KMS-11 (cell line): ENCODE data around the gene CNP.
A peak's percentile ranks its signal among the peaks of the same experiment; 100 is the strongest.

Experiments
- H2AFZ ChIP-seq: fragments of 200-600 bp; sonication (generic); 2 replicates; pipeline ENCODE4 v1.6.1; 2016; ENCODE audit warnings: antibody characterized with exemption, mixed run types, low read depth
- H3K27ac ChIP-seq: fragments of 200-600 bp; sonication (generic); 2 replicates; pipeline ENCODE4 v1.6.1; 2016; ENCODE audit warnings: mild to moderate bottlenecking, mixed run types
- H3K27me3 ChIP-seq: fragments of 200-600 bp; sonication (generic); 2 replicates; pipeline ENCODE4 v1.6.1; 2017; ENCODE audit warnings: mild to moderate bottlenecking, low read depth, mixed run types, moderate library complexity; ENCODE audit not compliant: insufficient read depth
- H3K36me3 ChIP-seq: fragments of 200-600 bp; sonication (generic); 2 replicates; pipeline ENCODE4 v1.6.1; 2017; ENCODE audit warnings: mild to moderate bottlenecking, mixed run types; ENCODE audit not compliant: insufficient read depth
- H3K4me1 ChIP-seq: fragments of 200-600 bp; sonication (generic); 2 replicates; pipeline ENCODE4 v1.6.1; 2016; ENCODE audit warnings: mild to moderate bottlenecking, low read depth, mixed run types; ENCODE audit not compliant: poor library complexity, severe bottlenecking
- H3K4me2 ChIP-seq: fragments of 200-600 bp; sonication (generic); 2 replicates; pipeline ENCODE4 v1.7.0; 2016; ENCODE audit warnings: mild to moderate bottlenecking, mixed run types
- H3K4me3 ChIP-seq: fragments of 200-600 bp; sonication (generic); IDR thresholded peaks from 2 replicates; pipeline ENCODE4 v1.6.1; 2017; ENCODE audit warnings: low read depth, low read length, mixed read lengths; ENCODE audit not compliant: insufficient read depth
- H3K79me2 ChIP-seq: fragments of 200-600 bp; sonication (generic); 2 replicates; pipeline ENCODE4 v1.6.1; 2016; ENCODE audit warnings: low read depth, mixed run types; ENCODE audit not compliant: insufficient read depth
- H3K9ac ChIP-seq: fragments of 200-600 bp; sonication (generic); 2 replicates; pipeline ENCODE4 v1.6.1; 2016; ENCODE audit warnings: mild to moderate bottlenecking, mixed run types
- H4K20me1 ChIP-seq: fragments of 200-600 bp; sonication (generic); 2 replicates; pipeline ENCODE4 v1.6.1; 2016; ENCODE audit warnings: mild to moderate bottlenecking, mixed run types; ENCODE audit not compliant: insufficient read depth
- TF ChIP-seq, protein P1 (sequence below): fragments of 200-600 bp; sonication (generic); conservative IDR thresholded peaks from 2 replicates; pipeline ENCODE4 v1.6.1; 2017; ENCODE audit warnings: low read depth, mild to moderate bottlenecking, antibody characterized with exemption, low read length, moderate library complexity, mixed read lengths

Gene CNP

DNA sequence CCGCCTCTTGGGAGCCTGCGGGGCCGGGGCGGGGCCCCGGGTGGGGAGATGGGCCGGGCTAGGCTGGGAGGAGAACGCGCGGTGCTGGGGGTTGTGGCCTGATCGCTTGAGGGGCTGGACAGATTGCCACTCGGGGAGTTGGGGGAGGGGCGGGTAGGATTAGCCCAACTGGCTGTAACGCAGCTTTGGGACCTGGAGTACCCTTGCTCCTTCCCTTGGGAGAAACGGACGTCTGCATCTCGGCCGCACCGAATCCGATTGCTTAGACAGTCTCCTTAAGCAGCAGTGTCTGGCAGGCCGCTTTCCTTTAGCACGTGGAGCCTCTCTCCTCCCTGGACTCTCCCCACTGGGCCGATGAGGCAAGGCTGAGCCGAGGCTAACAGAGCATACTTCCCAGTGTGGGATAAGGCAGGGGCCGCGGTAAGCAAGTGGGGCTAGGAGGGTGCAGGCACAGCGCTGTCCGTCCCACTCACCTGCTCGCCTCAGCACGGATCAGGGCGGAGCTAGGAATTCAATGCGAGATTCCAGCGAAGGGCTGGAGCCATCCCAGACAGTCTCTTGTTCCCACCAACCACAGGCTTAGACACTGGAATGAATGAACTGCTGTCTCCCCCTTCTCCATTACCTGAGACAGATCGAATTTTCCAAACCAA lies 47.3 kb upstream of the CNP start:
- Histone ChIP-seq H3K9ac (no peak overlapping the region), H4K20me1 (peaks cover 13% of the 10 kb centered on the region; the same call in 1 of the 2 replicates), H3K36me3 (no peaks in the 10 kb centered on the region), H3K4me3 (no peak overlapping the region), H3K27ac (no peak overlapping the region), H3K4me2 (peak overlapping the region; percentile 64; the same call in 1 of the 2 replicates), H3K27me3 (no peaks in the 10 kb centered on the region), H2AFZ (peak overlapping the region; percentile 79; the same call in 1 of the 2 replicates), H3K79me2 (peaks cover 46% of the 10 kb centered on the region), H3K4me1 (peaks cover 32% of the 10 kb centered on the region)
- TF ChIP-seq, protein P1, sequence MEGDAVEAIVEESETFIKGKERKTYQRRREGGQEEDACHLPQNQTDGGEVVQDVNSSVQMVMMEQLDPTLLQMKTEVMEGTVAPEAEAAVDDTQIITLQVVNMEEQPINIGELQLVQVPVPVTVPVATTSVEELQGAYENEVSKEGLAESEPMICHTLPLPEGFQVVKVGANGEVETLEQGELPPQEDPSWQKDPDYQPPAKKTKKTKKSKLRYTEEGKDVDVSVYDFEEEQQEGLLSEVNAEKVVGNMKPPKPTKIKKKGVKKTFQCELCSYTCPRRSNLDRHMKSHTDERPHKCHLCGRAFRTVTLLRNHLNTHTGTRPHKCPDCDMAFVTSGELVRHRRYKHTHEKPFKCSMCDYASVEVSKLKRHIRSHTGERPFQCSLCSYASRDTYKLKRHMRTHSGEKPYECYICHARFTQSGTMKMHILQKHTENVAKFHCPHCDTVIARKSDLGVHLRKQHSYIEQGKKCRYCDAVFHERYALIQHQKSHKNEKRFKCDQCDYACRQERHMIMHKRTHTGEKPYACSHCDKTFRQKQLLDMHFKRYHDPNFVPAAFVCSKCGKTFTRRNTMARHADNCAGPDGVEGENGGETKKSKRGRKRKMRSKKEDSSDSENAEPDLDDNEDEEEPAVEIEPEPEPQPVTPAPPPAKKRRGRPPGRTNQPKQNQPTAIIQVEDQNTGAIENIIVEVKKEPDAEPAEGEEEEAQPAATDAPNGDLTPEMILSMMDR = no peak

DNA sequence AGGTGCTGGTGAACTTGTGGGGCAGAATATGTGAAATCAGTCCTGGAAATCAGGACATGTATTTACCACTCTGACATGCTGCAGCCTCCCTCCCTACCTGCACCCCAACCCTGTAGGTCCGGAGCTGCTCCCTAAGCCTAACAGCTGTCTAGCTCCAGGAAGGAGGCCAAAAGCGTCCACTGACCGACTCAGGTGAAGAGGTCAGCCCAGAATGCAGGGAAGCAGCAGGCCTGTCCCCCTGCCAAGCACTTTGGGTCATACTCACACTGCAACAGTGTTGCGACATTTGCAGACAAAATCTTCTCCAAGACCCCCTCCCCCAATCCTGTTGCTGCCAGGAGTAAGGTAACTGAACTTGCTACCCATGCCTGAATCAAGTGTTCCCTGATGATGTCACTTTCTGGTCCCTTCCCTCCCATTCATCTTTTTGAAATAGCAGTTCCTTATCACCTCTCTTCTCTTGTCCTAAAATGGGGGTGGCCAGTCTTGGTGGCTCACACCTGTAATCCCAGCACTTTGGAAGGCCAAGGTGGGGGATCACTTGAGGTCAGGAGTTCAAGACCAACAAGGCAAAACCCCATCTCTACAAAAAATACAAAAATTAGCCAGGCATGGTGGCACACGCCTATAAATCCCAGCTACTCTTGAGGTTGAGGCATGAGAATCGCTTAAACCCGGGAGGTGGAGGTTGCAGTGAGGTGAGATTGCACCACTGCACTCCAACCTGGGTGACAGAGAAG lies 46.6 kb upstream of the CNP start:
- 0 out of 2 replicates have a peak overlapping the region, but pooled peaks have one; percentile 79 for H2AFZ ChIP-seq
- H3K9ac ChIP-seq = no peak overlapping the region
- peaks cover 8% of the 10 kb centered on the region; the same call in 1 of the 2 replicates for H4K20me1 ChIP-seq
- peaks cover 28% of the 10 kb centered on the region for H3K4me1 ChIP-seq
- peaks cover 39% of the 10 kb centered on the region for H3K79me2 ChIP-seq
- TF ChIP-seq, protein P1 = no peak
- no peak overlapping the region for H3K27ac ChIP-seq
- no peaks in the 10 kb centered on the region for H3K36me3 ChIP-seq
- no peak overlapping the region for H3K4me3 ChIP-seq
- H3K27me3 ChIP-seq = no peaks in the 10 kb centered on the region
- H3K4me2 ChIP-seq = peak overlapping the region; percentile 64; the same call in 1 of the 2 replicates

DNA sequence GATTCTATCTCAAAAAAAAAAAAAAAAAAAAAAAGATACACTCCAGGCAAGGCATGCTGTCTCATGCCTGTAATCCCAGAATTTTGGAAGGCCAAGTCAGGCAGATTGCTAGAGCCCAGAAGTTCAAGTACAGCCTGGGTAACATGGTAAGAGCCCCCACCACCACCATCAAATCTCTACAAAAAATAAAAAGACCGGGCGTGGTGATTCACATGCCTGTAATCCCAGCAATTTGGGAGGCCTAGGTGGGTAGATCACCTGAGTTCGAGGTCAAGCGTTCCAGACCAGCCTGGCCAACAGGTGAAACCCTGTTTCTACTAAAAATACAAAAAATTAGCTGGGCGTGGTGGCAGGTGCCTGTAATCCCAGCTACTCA lies 46.0 kb upstream of the CNP start:
- H3K27me3 ChIP-seq = no peaks in the 10 kb centered on the region
- peaks cover 33% of the 10 kb centered on the region for H3K79me2 ChIP-seq
- H3K4me2 ChIP-seq = no peak overlapping the region
- H3K4me1 ChIP-seq = peaks cover 27% of the 10 kb centered on the region
- no peak overlapping the region for H3K9ac ChIP-seq
- no peak overlapping the region for H3K27ac ChIP-seq
- no peaks in the 10 kb centered on the region for H3K36me3 ChIP-seq
- TF ChIP-seq, protein P1 = no peak
- H2AFZ ChIP-seq = no peak overlapping the region
- no peak overlapping the region for H3K4me3 ChIP-seq
- H4K20me1 ChIP-seq = peaks cover 6% of the 10 kb centered on the region; the same call in 1 of the 2 replicates

- TF ChIP-seq, protein P1 = no peak
- Histone ChIP-seq H3K36me3 (no peaks in the 10 kb centered on the region), H3K27ac (no peak overlapping the region), H3K4me2 (no peak overlapping the region), H3K4me1 (peaks cover 9% of the 10 kb centered on the region), H3K27me3 (no peaks in the 10 kb centered on the region), H3K79me2 (no peaks in the 10 kb centered on the region; the same call in 1 of the 2 replicates), H4K20me1 (no peaks in the 10 kb centered on the region), H2AFZ (no peak overlapping the region), H3K4me3 (no peak overlapping the region), H3K9ac (no peak overlapping the region)
Observed at GRCh38 chr17:41925991-41926590, 40.5 kb upstream of the CNP start.
